Activated CD4-positive, alpha-beta T cell treated with anti-CD3 and anti-CD28 coated beads, Interleukin-2, amount 10 ng/mL, durations not matched to agents 7 days and 5 days (primary cell): ENCODE data around the gene GID8. TPM values are rescaled to one million over a fixed set of nuclear protein-coding genes. Genes with fewer than 3 reads are reported as not detected.

Experiments used
- CTCF ChIA-PET: fragments of 350-600 bp; sonication (Branson Sonifier 250); formaldehyde crosslinking; loops from one replicate; lab custom pipeline; 2021; ENCODE audit warnings: antibody characterized with exemption; lab: Charles Lee
- POLR2A ChIA-PET: fragments of 350-600 bp; sonication (Branson Sonifier 250); formaldehyde crosslinking; loops from one replicate; lab custom pipeline; 2021; ENCODE audit warnings: antibody characterized with exemption; lab: Charles Lee
- DNase-seq: peaks from one replicate; pipeline ENCODE4 v3.0.0-alpha.2; 2020
- H3K27ac Mint-ChIP-seq: one replicate; pipeline ENCODE4 v1.8.0; 2021; ENCODE audit warnings: mild to moderate bottlenecking, moderate library complexity, mixed read lengths
- H3K27me3 Mint-ChIP-seq: one replicate; pipeline ENCODE4 v1.8.0; 2021; ENCODE audit warnings: mixed read lengths
- H3K36me3 Mint-ChIP-seq: one replicate; pipeline ENCODE4 v1.8.0; 2021; ENCODE audit warnings: low read depth, mixed read lengths
- H3K4me1 Mint-ChIP-seq: one replicate; pipeline ENCODE4 v1.8.0; 2021; ENCODE audit warnings: mixed read lengths
- H3K4me3 Mint-ChIP-seq: one replicate; pipeline ENCODE4 v1.8.0; 2021; ENCODE audit warnings: mild to moderate bottlenecking, moderate library complexity, mixed read lengths
- H3K9me3 Mint-ChIP-seq: one replicate; pipeline ENCODE4 v1.8.0; 2021; ENCODE audit warnings: mixed read lengths
- total RNA-seq, 2 experiments: library from RNA; stranded (reverse); gene quantifications; one replicate each; pipeline ENCODE4 v1.2.3, GENCODE V29; 2021

The GID8 gene
- total RNA-seq, 2 experiments from 2014 or later: 32.5 to 35.1 TPM

DNA sequence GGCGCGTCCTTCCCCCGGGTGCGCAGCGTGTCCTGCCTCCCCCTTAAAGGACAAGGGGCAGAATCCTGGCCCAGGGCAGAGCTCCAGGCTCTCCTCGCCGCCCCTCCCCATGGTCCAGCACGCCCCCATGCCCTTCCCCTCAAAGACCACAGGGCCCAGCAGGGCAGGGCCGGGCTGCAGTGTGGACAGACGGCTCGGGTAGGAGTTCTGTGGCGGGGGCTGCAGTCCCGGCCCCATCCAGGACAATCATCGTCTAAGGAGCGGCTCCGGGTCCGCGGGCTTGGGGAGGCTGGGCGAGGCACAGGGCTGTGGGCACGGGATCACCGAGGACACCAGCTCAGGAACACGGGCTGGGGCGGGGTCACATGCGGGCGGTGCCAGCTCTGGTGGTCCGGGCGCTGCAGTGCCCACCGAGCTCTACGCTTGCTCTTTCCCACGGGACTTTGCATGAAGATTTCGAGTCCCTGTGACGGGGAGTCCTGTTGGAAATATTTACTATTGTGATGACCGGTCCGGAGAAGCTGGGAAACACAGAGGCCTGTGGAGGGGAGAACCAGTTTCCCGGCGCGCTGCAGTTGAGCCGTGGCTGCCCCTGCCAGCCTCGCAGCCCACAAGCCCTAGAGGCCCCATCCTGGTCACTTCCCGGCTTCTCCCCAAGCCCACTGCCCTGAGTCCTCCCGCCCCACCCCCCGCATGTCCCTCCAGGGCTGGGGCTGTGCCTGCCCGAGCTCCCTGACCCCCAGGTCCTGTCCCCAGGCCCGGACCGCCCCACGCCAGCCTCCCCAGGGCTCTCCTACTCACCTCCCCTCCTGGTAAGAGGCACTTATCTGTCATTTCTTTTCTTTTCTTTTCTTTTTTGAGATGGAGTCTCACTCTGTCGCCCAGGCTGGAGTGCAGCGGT, 35.1 kb downstream of the GID8 start:
- ChIA-PET CTCF (interaction anchor here (0.6 to 1.9 kb wide), 21 partner anchors 8 to 289 kb away, joined by 3 to 11 read pairs (median 4); partner anchors contain the start of genes BHLHE23 and TCFL5), POLR2A (no interaction called here)
- H3K27ac Mint-ChIP-seq: no peak overlapping the region
- H3K27me3 Mint-ChIP-seq: peaks cover 45% of the 10 kb centered on the region
- peaks cover 26% of the 10 kb centered on the region for H3K4me1 Mint-ChIP-seq
- no peak for DNase-seq
- H3K9me3 Mint-ChIP-seq: no peaks in the 10 kb centered on the region
- no peaks in the 10 kb centered on the region for H3K36me3 Mint-ChIP-seq
- H3K4me3 Mint-ChIP-seq: no peak overlapping the region

DNA sequence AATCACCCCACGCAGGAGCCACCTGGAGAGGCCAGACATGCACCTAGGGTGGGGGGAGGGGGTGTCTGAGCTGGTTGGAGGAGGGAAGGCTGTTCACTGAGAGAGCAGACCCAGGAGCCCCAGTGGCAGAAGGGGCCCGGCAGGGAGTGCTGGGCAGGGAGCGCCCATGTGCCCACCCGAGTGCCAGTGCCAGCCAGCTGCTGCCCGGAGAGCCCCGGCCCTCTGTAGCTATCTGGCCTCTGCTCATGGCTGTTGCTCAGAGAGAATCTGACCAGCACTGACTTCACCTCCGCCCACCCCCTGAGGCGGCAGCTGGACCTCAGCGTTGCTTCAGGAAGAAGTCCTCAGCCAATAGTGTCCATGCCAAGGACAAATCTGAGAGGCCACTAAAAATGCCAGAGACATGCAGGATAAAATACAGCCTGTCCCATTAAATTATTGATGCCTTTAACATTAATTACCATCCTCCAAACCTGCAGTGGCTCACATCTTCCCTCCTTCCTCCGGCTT, 37.4 kb downstream of the GID8 start:
- H3K4me1 Mint-ChIP-seq: peaks cover 39% of the 10 kb centered on the region
- CTCF ChIA-PET: interaction anchor here (0.6 to 1.3 kb wide), 2 partner anchors 74 to 857 kb away, joined by 3 to 4 read pairs; no protein-coding TSS in a partner anchor
- POLR2A ChIA-PET: no interaction called here

DNA sequence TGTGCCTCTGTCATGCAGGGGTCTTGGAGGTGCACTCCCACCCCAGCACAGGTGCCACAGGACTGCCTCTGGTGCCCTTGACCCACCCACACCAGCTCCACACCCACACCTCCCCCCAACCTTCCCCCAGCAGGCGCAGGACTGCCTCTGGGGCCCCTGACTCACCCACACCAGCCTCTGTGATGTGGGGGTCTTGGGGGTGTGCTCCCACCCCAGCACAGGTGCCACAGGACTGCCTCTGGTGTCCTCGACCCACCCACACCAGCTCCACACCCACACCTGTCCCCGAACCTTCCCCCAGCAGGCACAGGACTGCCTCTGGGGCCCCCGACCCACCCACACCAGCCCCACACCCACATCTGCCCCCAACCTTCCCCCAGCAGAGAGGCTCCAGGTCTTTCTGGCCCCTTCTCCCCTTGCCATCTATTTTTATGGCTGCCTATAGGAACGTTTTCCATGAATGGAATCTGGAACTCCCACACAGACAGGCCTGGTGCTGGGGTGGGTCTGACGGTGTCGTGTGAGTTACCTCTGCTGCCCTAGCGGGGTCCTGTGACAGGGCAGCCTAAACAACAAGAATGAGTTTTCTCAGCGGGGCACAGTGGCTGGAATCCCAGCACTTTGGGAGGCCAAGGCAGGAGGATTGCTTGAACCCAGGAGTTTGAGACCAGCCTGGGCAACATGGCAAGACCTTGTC, 38.0 kb downstream of the GID8 start:
- Mint-ChIP-seq H3K27ac (peak overlapping the region; percentile 7), H3K36me3 (no peaks in the 10 kb centered on the region), H3K4me1 (peaks cover 42% of the 10 kb centered on the region), H3K4me3 (no peak overlapping the region), H3K9me3 (no peaks in the 10 kb centered on the region), H3K27me3 (peaks cover 66% of the 10 kb centered on the region)
- DNase-seq: no peak
- POLR2A ChIA-PET: no interaction called here
- CTCF ChIA-PET: interaction anchor here (0.6 kb wide), 1 partner anchor 858 kb away, joined by 3 read pairs; no protein-coding TSS in a partner anchor

More for the DNA sequence above, 37.4 kb downstream of the GID8 start:
- no peaks in the 10 kb centered on the region for H3K36me3 Mint-ChIP-seq
- DNase-seq: no peak
- H3K27me3 Mint-ChIP-seq: peaks cover 62% of the 10 kb centered on the region
- H3K4me3 Mint-ChIP-seq: no peak overlapping the region
- H3K9me3 Mint-ChIP-seq: no peaks in the 10 kb centered on the region
- H3K27ac Mint-ChIP-seq: no peak overlapping the region

DNA sequence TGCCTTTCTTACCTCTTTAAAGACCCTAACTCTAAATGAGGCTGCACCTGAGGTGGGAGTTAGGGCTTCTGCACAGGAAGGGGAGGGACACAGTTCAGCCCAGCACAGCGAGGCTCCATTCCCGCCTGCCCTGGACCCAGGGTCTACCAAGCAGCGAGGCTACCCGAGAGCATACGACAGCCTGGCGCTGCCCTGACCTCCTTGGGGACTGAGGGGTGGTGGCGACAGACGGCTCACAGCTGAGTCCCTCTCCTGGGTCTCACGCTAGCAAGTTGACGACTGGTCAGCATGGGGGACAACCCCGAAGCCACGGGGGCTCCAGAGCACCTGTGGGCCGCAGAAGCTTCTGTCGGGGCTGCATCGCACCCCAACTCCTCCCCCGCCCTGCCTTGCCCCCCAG, 38.9 kb downstream of the GID8 start:
- Mint-ChIP-seq H3K27me3 (peaks cover 64% of the 10 kb centered on the region), H3K4me1 (peaks cover 44% of the 10 kb centered on the region), H3K9me3 (no peaks in the 10 kb centered on the region), H3K36me3 (no peaks in the 10 kb centered on the region), H3K27ac (no peak overlapping the region), H3K4me3 (no peak overlapping the region)
- ChIA-PET CTCF (interaction anchor here (0.9 kb wide), 1 partner anchor 9 kb away, joined by 3 read pairs; no protein-coding TSS in a partner anchor), POLR2A (no interaction called here)
- DNase-seq: no peak

DNA sequence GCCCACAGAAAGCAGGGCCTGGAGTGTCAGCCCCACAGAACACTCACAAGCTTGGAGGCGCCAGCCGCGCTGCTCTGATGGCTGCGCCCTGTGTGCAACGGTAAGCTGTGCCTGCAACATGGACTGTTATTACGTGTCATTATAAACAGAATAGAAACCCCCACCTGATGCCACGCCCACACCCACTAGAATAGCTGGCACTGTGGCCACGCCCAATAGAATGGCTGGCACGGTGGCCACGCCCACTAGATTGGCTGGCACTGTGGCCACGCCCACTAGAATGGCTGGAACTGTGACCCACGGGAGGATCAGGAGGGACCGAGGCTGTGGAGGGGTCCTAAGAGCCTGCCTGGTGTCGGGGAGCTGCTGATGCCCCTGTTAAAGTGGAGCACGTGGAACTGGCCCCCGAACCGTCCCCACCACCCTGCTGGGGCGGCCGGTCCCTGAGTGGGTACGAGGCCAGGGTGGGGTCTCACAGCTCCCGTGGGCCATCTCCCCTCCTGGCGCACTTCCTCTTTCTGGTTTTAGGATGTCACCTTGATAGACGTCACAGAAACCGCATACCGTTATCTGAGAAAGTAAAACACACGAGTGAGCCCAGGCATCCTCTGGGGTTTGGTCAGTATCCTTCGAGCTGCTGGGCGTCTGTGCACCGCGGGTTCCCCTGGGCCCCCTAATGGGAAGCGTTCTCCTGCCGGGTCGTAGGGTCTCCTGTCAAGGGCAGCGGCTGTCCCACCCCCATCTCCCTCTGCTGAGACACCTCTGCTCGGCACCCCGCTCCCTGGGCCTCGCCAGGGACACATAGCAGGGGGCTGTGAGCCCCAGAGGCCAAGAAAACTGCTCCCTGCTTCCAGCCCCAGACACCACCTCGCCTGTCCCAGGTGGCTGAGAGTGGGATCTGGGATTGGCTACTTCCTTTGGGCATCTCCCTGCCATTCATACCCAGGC, 39.9 kb downstream of the GID8 start:
- ChIA-PET POLR2A (no interaction called here), CTCF (interaction anchor here (0.5 to 1.3 kb wide), 5 partner anchors 10 to 169 kb away, joined by 3 to 4 read pairs (median 3); no protein-coding TSS in a partner anchor)
- H3K9me3 Mint-ChIP-seq: no peaks in the 10 kb centered on the region
- peaks cover 45% of the 10 kb centered on the region for H3K4me1 Mint-ChIP-seq
- peaks cover 58% of the 10 kb centered on the region for H3K27me3 Mint-ChIP-seq
- H3K4me3 Mint-ChIP-seq: no peak overlapping the region
- peak; percentile 70 for DNase-seq
- H3K36me3 Mint-ChIP-seq: no peaks in the 10 kb centered on the region
- peak overlapping the region; percentile 64 for H3K27ac Mint-ChIP-seq

DNA sequence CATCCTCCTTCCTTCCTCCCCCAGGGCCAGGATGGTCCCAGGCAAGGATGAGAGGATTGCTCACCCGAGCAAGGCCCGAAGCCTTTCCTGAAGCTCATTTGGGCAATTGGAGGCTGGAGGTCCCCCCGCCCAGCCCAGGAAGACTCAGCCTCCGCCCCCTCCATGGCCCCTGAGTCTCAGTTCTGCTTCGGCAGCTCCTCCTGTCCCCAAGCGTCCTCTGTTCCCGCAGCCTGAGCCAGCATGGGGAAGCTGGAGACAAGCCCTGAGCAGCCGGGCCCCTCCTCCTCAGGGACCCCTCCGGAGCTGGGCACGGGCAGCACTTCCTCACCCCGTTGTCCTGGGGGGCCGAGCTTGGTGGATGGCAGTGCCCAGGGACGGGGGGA, 40.6 kb downstream of the GID8 start:
- Mint-ChIP-seq H3K27me3 (peaks cover 53% of the 10 kb centered on the region), H3K4me3 (no peak overlapping the region), H3K36me3 (no peaks in the 10 kb centered on the region), H3K27ac (peak overlapping the region; percentile 31), H3K4me1 (peaks cover 47% of the 10 kb centered on the region), H3K9me3 (no peaks in the 10 kb centered on the region)
- ChIA-PET CTCF (interaction anchor here (1.0 to 1.3 kb wide), 2 partner anchors 15 to 79 kb away, joined by 3 to 4 read pairs; no protein-coding TSS in a partner anchor), POLR2A (no interaction called here)
- DNase-seq: no peak

DNA sequence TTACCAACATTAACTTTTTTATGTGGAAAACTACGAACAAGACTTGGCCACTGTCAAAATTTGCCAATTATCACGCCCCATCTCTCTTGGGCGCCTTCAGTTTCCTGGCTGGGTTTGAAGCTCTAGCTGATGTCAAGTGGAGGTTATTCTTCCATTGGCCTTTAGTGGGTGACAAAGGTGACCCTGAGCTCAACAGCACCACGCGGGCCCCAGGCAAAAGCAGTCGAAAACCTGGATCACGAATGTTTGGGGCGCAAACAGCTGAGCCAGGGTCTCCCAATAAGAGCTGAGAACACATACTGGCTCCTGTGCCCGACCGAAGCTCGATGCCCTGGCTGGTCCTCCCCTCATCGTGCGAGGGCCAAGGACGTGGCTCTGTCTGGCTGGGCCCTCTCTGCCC, 41.4 kb downstream of the GID8 start:
- Mint-ChIP-seq H3K36me3 (no peaks in the 10 kb centered on the region), H3K4me1 (peaks cover 50% of the 10 kb centered on the region), H3K27me3 (peaks cover 51% of the 10 kb centered on the region), H3K9me3 (no peaks in the 10 kb centered on the region), H3K27ac (no peak overlapping the region), H3K4me3 (no peak overlapping the region)
- POLR2A ChIA-PET: no interaction called here
- no peak for DNase-seq
- CTCF ChIA-PET: interaction anchor here (1.2 to 2.1 kb wide), 3 partner anchors 12 to 235 kb away, joined by 3 to 7 read pairs (median 5); no protein-coding TSS in a partner anchor

DNA sequence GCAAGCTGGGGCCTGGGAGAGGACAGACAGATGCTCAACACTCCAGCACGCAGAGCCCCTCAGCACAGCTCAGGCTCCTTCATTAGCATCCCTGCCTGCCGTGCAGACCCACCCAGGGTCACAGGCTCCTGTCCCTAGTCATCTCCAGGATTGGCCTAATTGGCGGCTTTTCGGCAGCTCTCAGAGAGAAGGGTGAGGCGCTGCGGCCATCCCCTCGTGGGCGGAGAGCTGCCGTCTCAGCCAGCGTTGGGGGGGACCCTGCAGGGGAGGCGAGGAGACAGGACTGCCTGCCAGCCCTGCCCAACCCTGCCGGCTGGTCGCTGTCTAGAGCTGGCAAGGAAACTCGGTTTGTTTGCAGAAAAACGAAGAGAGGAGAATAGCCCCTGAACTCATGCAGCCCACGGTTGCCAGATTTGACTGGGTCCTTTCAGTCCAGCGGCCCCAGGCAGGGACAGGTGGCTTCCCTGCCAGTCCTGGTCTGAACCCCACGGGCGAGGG, 42.0 kb downstream of the GID8 start:
- Mint-ChIP-seq H3K4me3 (no peak overlapping the region), H3K27me3 (peaks cover 45% of the 10 kb centered on the region), H3K4me1 (peaks cover 50% of the 10 kb centered on the region), H3K36me3 (no peaks in the 10 kb centered on the region), H3K9me3 (no peaks in the 10 kb centered on the region), H3K27ac (no peak overlapping the region)
- CTCF ChIA-PET: interaction anchor here (1.2 to 2.7 kb wide), 4 partner anchors 7 to 234 kb away, joined by 3 to 9 read pairs (median 6); no protein-coding TSS in a partner anchor
- no peak for DNase-seq
- POLR2A ChIA-PET: no interaction called here

DNA sequence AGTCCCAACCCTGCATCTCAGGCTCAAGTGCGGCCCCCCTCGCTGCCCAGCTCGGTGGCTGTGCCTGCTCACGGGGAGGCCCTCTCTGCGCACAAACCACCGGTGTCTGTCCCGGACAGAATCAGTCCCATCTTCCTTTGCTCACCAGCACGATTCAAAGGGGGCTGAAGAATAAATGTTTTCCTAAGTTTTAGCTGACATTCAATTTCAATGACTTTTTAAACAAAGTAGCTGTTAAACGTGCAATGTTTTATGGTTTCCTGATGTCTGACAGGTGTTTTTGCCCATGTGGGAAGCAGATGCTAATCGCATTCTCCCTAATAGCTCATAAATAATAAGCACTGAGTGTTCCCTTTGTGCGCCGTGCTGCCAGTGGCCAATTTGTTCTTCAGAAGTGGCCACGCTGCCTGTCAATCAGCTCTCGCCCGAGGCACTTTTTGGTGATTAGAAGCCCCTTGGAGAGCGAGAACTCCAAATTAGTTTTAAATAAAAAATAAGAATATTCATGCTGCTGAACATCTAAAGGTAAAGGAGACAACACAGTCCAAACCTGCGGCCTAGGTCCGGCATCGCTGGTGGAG, 42.5 kb downstream of the GID8 start:
- CTCF ChIA-PET: interaction anchor here (1.2 to 2.7 kb wide), 4 partner anchors 8 to 234 kb away, joined by 3 to 9 read pairs (median 6); no protein-coding TSS in a partner anchor
- Mint-ChIP-seq H3K4me3 (no peak overlapping the region), H3K27ac (no peak overlapping the region), H3K4me1 (peaks cover 50% of the 10 kb centered on the region), H3K36me3 (no peaks in the 10 kb centered on the region), H3K9me3 (no peaks in the 10 kb centered on the region), H3K27me3 (peaks cover 44% of the 10 kb centered on the region)
- POLR2A ChIA-PET: no interaction called here
- no peak for DNase-seq

DNA sequence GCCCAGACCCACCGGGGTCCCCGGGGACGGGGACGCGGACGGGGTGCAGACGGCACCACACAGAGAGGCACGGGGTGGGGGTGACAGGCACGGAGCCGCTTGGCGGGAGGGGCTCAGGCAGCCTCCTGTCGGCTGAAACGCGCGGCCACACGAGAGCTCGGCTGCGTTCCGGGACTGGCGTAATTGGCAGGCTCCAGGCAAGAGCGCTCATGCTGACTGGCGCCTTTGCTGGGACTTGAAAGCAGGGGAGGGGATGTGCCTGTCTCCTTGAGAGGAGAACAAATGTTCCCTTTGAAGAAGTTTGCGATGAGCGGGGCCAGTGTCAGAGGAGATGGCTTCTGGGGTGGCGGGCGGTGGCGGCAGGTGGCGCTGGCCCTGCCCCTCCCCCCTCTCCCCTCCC, 43.0 kb downstream of the GID8 start:
- H3K27ac Mint-ChIP-seq: no peak overlapping the region
- no peaks in the 10 kb centered on the region for H3K36me3 Mint-ChIP-seq
- ChIA-PET POLR2A (no interaction called here), CTCF (interaction anchor here (2.1 to 2.7 kb wide), 3 partner anchors 8 to 21 kb away, joined by 5 to 9 read pairs (median 7); no protein-coding TSS in a partner anchor)
- peak; percentile 67 for DNase-seq
- no peaks in the 10 kb centered on the region for H3K9me3 Mint-ChIP-seq
- H3K27me3 Mint-ChIP-seq: peaks cover 41% of the 10 kb centered on the region
- peaks cover 50% of the 10 kb centered on the region for H3K4me1 Mint-ChIP-seq
- H3K4me3 Mint-ChIP-seq: no peak overlapping the region
